ENCODE measurements around the gene KRTAP12-1. TPM values are rescaled to one million over a fixed set of nuclear protein-coding genes. Genes with fewer than 3 reads are reported as not detected.
A peak's percentile ranks its signal among the peaks of the same experiment; 100 is the strongest.

Gene KRTAP12-1
- total and polyA plus RNA-seq, 2 of the 8 experiments (the other 6 are each of a cell fraction or from before 2014, with no cell fraction given) = 0.50 to 0.73 TPM

- Histone ChIP-seq H3K79me1 (ENCODE audit: low read depth, low read length) (peaks cover 3% of the 10 kb centered on the region; the same call in 1 of the 2 replicates), H2BK12ac (ENCODE audit: low read depth, low read length) (peak overlapping the region; percentile 98; the same call in 1 of the 2 replicates), H2BK120ac (replicated peaks; ENCODE audit: low read depth, low read length) (peak overlapping the region; percentile 75), H3K4me3 (ENCODE audit: extremely low read depth in 1 of 4, insufficient read depth in 2 of 4, low read depth in 3 of 4, low read length in 4 of 4) (peak overlapping the region; percentile 1 to 58 (median 39); a peak in 5 of 8 replicates), H4K8ac (ENCODE audit: extremely low read depth, insufficient read depth, low read length) (peak overlapping the region; percentile 38; the same call in 1 of the 2 replicates), H3K79me2 (ENCODE audit: control insufficient read depth in 1 of 2, insufficient read depth in 2 of 2, low read length in 2 of 2) (no peaks in the 10 kb centered on the region), H2AFZ (ENCODE audit: low read length) (no peak overlapping the region), H3K27ac (ENCODE audit: low read depth, low read length) (no peak overlapping the region), H3K14ac (ENCODE audit: insufficient read length) (no peak overlapping the region), H3K23me2 (ENCODE audit: low read depth, low read length) (peaks cover 47% of the 10 kb centered on the region), H2BK5ac (ENCODE audit: low read depth, low read length) (peak overlapping the region; percentile 89; the same call in 1 of the 2 replicates), H2BK20ac (ENCODE audit: low read length) (peak overlapping the region; percentile 93; the same call in 1 of the 2 replicates), H3K9me3 (ENCODE audit: insufficient read depth in 2 of 2, low read depth in 1 of 2, low read length in 1 of 2) (no peaks in the 10 kb centered on the region), H3K9ac (replicated peaks in 1 of 4; ENCODE audit: extremely low read depth in 1 of 4, low read depth in 3 of 4, low read length in 3 of 4) (no peak overlapping the region), H2AK5ac (ENCODE audit: low read depth, low read length) (no peak overlapping the region), H4K20me1 (replicated peaks in 1 of 2; ENCODE audit: control insufficient read depth in 1 of 2, insufficient read depth in 2 of 2, low read length in 2 of 2) (peaks cover 0 to 2% of the 10 kb centered on the region in 2 experiments), H3K23ac (ENCODE audit: insufficient read length) (no peak overlapping the region), H3K4ac (replicated peaks; ENCODE audit: insufficient read length, low read depth, low read length) (peak overlapping the region; percentile 13), H3K27me3 (replicated peaks in 1 of 4; ENCODE audit: control insufficient read depth in 3 of 4, extremely low read depth in 1 of 4, insufficient read depth in 3 of 4, low read length in 3 of 4) (peaks cover 24 to 77% (median 68%) of the 10 kb centered on the region in 4 experiments), H4K91ac (replicated peaks; ENCODE audit: insufficient read length, low read length) (peak overlapping the region; percentile 79), H2BK15ac (ENCODE audit: low read length) (0 out of 2 replicates have a peak overlapping the region, but pooled peaks have one; percentile 61), H3K36me3 (ENCODE audit: control insufficient read depth in 2 of 4, insufficient read depth in 4 of 4, low read length in 3 of 4) (no peaks in the 10 kb centered on the region), H3K56ac (replicated peaks; ENCODE audit: insufficient read length, low read depth, low read length) (no peak overlapping the region), H3K4me1 (replicated peaks in 1 of 4; ENCODE audit: control insufficient read depth in 3 of 4, insufficient read depth in 4 of 4, low read length in 3 of 4) (peaks cover 0 to 58% (median 45%) of the 10 kb centered on the region in 4 experiments; a peak in 6 of 7 replicates), H3K4me2 (ENCODE audit: insufficient read depth in 1 of 2, low read depth in 2 of 2, low read length in 2 of 2) (peak overlapping the region; percentile 91 to 93), H3K18ac (ENCODE audit: extremely low read depth, low read length) (peak overlapping the region; percentile 95; the same call in 1 of the 2 replicates), H4K5ac (ENCODE audit: insufficient read length, low read depth, low read length) (no peak overlapping the region)
- ChIA-PET POLR2A (ENCODE audit: partially characterized antibody) (interaction anchor here (0.5 to 1.7 kb wide), 6 partner anchors 9 to 230 kb away, joined by 3 to 6 read pairs (median 3); partner anchors contain the start of genes KRTAP10-12 and SLX9), CTCF (ENCODE audit: partially characterized antibody) (interaction anchor here (0.8 to 2.5 kb wide), 11 partner anchors 8 to 210 kb away, joined by 3 to 10 read pairs (median 4); partner anchors contain the start of genes ITGB2 and KRTAP10-12)
- TF ChIP-seq GABPA (IDR thresholded peaks at IDR 0.05; ENCODE audit: borderline replicate concordance, insufficient read depth, low read length) (no peak), POLR2AphosphoS5 (IDR thresholded peaks at IDR 0.05; ENCODE audit: low read depth, low read length) (no peak), TAF1 (IDR thresholded peaks at IDR 0.05; ENCODE audit: low read depth, low read length) (0 out of 2 replicates have a peak, but pooled peaks have one; percentile 10), HDAC2 (IDR thresholded peaks at IDR 0.05; ENCODE audit: borderline replicate concordance in 1 of 2, low read depth in 2 of 2, low read length in 2 of 2) (0 out of 4 replicates have a peak, but pooled peaks of 1 of the 2 experiments have one; percentile 1), SUZ12 (IDR thresholded peaks at IDR 0.05; ENCODE audit: low read length) (no peak)
- no peak for FAIRE-seq
- peak in 1 of 2 experiments; percentile 56 for DNase-seq (ENCODE audit: low read depth in 1 of 2, low spot score in 2 of 2)
- 0% methylated on average over 15 of the region's 17 CpGs; no CpG with 5 or more reads in 1 of the 2 experiments for WGBS, 2 experiments (ENCODE audit: extremely low coverage in 1 of 2, insufficient coverage in 1 of 2, insufficient read length in 1 of 2, insufficient replicate concordance in 2 of 2, low coverage in 1 of 2, low lambda C conversion rate in 2 of 2, missing lambda C conversion rate in 1 of 2)
Observed at GRCh38 chr21:44710294-44710665, 28.3 kb upstream of the KRTAP12-1 start.

Measured in H1 (cell line).